ENCODE data around the gene TRPM5.

TRPM5 gene

GRCh38 chr11:2435288-2436012 is 8.9 kb downstream of the TRPM5 start:
- no peak for DNase-seq (ENCODE audit: low read depth, low spot score)
- POLR2A ChIA-PET = no interaction called here
- no peak overlapping the region for H3K4me3 ChIP-seq (ENCODE audit: low read depth, low read length)
- CTCF ChIA-PET = no interaction called here
- no peak for TF ChIP-seq CTCF (IDR thresholded peaks at IDR 0.05; ENCODE audit: insufficient read depth, low read length, missing control alignments)

DNA sequence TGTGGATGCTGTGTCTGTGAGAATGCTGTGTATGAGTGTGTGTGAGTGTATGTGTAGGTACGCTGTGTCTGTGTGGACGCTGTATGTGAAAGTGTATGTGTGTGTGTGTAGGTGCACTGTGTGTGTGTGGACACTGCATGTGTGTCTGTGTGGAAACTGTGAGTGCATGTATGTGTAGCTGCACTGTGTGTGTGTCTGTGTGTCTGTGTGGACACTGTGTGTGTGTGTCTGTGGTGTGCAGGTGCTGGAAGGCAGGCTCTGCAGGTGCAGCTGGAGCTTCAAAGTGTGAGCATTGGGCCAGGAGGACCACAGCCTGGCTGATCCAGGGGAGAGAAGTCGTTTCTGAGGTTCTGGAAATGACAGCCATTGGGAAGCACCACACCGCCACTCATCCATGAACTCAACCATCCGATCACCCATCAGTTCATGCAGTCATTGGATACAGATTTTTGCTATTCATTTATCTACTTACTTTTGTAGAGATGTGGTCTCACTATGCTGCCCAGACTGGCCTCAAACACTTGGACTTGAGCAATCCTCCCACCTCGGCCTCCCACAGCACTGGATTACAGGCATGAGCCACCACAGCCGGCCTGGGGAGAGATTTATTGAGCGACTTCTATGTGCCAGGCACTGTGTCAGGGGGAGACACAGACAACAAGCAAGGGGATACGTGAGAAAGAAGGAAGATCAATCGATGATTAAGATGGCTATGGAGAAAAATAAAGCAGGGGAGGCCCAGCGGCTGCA is 9.6 kb downstream of the TRPM5 start:
- no peak for DNase-seq (ENCODE audit: low read depth, low spot score)
- ChIA-PET CTCF (no interaction called here), POLR2A (no interaction called here)
- no peak for TF ChIP-seq CTCF (IDR thresholded peaks at IDR 0.05; ENCODE audit: insufficient read depth, low read length, missing control alignments)
- H3K4me3 ChIP-seq (ENCODE audit: low read depth, low read length) = no peak overlapping the region

DNA sequence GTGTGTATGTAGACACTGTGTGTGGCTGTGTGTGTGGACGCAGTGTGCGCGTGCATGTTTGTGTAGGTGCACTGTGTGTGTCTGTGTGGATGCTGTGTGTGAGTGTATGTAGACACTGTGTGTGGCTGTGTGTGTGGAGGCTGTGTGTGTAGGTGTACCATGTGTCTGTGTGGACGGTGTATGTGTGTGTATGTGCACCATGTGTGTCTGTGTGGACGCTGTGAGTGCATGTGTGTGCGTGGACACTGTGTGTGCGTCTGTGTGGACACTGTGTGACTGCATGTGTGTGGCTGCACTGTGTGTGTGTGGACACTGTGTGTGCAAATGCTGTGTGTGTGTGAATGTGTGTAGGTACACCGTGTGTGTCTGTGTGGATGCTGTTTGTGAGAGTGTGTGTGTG is 10.3 kb downstream of the TRPM5 start:
- H3K4me3 ChIP-seq (ENCODE audit: low read depth, low read length) = no peak overlapping the region
- ChIA-PET CTCF (no interaction called here), POLR2A (no interaction called here)
- no peak for DNase-seq (ENCODE audit: low read depth, low spot score)
- no peak for TF ChIP-seq CTCF (IDR thresholded peaks at IDR 0.05; ENCODE audit: insufficient read depth, low read length, missing control alignments)

DNA sequence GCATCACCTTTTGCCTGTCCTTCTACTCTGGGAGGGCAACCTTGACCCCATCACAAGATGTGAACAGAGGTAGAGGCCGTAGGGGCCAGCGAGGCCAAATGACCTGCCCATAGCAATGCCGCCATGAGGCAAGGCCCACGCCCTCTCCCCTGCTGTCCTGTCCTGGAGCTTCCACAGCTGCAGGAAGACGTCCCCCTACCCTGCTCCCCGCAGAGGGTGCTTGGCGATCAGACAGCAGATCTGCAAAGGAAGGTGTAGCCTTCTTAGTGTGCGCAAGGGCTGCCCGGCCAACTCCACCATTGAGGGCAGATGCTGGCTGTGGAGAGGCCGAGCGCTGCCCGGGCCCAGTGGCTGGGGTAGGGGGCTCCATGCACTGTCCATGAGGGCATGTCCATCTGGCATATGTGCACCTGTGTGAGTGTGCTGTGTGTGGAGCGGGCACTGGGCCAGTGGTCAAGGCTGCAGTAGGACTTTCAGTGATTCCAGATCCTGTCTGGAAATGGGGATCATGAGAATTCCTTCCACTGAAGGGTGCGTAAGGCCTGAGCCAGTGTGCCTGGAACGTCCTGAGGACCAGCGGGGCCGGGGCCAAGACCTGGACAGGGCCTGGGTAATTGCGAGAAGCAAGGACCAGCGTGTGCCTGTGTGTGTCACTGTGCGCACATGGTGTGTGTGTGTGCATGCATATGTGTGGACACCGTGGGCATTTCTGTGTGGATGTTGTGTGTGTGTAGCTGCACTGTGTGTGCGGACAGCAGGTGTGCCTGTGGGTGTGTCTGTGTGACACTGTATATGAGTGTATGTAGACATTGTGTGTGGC is 11.0 kb downstream of the TRPM5 start:
- ChIA-PET POLR2A (no interaction called here), CTCF (interaction anchor here (2.8 kb wide), 1 partner anchor 13 kb away, joined by 19 read pairs; no protein-coding TSS in a partner anchor)
- no peak for TF ChIP-seq CTCF (IDR thresholded peaks at IDR 0.05; ENCODE audit: insufficient read depth, low read length, missing control alignments)
- no peak overlapping the region for H3K4me3 ChIP-seq (ENCODE audit: low read depth, low read length)
- DNase-seq (ENCODE audit: low read depth, low spot score) = no peak

GRCh38 chr11:2432628-2433071 is 11.7 kb downstream of the TRPM5 start:
- no peak for TF ChIP-seq CTCF (IDR thresholded peaks at IDR 0.05; ENCODE audit: insufficient read depth, low read length, missing control alignments)
- CTCF ChIA-PET = interaction anchor here (2.6 to 2.8 kb wide), 2 partner anchors 13 to 99 kb away, joined by 19 to 24 read pairs; no protein-coding TSS in a partner anchor
- no peak for DNase-seq (ENCODE audit: low read depth, low spot score)
- H3K4me3 ChIP-seq (ENCODE audit: low read depth, low read length) = no peak overlapping the region
- POLR2A ChIA-PET = no interaction called here

Data from AG04449 (cell line).